Left lung (tissue), 10 donors: ENCODE results near the gene BTBD17. TPM values are rescaled to one million over a fixed set of nuclear protein-coding genes. Genes with fewer than 3 reads are reported as not detected.

Source experiments
- ATAC-seq: fragments of 200-7000 bp; cut with Tn5 transposase; one replicate; pipeline ENCODE4 v1.9.1; 2020; ENCODE audit warnings: moderate library complexity
- DNase-seq, 4 donors: peaks; one replicate each; pipeline ENCODE4 v3.0.0-alpha.2; 2013 to 2020
- H3K27ac ChIP-seq, 2 donors: fragments of 200-600 bp; sonication (generic) in 1 of 2; one replicate each; pipeline versions ENCODE4 v1.5.0 to v1.8.0; 2020 to 2021
- H3K27me3 ChIP-seq, 2 donors: fragments of 200-600 bp; sonication (generic) in 1 of 2; one replicate each; pipeline versions ENCODE4 v1.5.0 to v1.8.0; 2020 to 2021
- H3K36me3 ChIP-seq, 2 donors: fragments of 200-600 bp; sonication (generic) in 1 of 2; one replicate each; pipeline versions ENCODE4 v1.5.0 to v1.8.0; 2020 to 2021
- H3K4me1 ChIP-seq, 2 donors: fragments of 200-600 bp; one replicate each; pipeline ENCODE4 v1.8.0; 2021
- H3K4me3 ChIP-seq, 2 donors: fragments of 200-600 bp; sonication (generic) in 1 of 2; one replicate each; pipeline versions ENCODE4 v1.5.0 to v1.8.0; 2020 to 2021; ENCODE audit warnings: mild to moderate bottlenecking in 1 of 2
- H3K9me3 ChIP-seq, 2 donors: fragments of 200-600 bp; sonication (generic) in 1 of 2; one replicate each; pipeline versions ENCODE4 v1.5.0 to v1.8.0; 2020 to 2021
- intact Hi-C, 2 donors: fragments of 100-400 bp; cut with DNase I; formaldehyde crosslinking; loops; one replicate each; pipeline versions ENCODE4 v1.11.2 to v1.14.2; 2022
- polyA plus RNA-seq, 6 donors: library from polyadenylated mRNA; unstranded; fragments of 120-200 nt; gene quantifications; one replicate each; pipeline ENCODE4 v1.2.1, GENCODE V29; 2013; ENCODE audit not compliant: insufficient read length in 6 of 6
- total RNA-seq, 2 donors: library from RNA; stranded (reverse); fragmentation: NEBNext Ultra II Directional; extraction: Animal tissue kit (Norgen Biotek cat#: 25700); gene quantifications; one replicate each; pipeline ENCODE4 v1.2.1, GENCODE V29; 2021
- TF ChIP-seq, protein P1 (sequence below), 2 donors: fragments of 200-600 bp; sonication (generic) in 1 of 2; IDR thresholded peaks; one replicate each; pipeline versions ENCODE4 v1.5.0 to v1.8.0; 2021; ENCODE audit warnings: antibody characterized with exemption in 2 of 2
- donor health status: DM: no; HTN: yes; CAD: no.
- donor health status: DM: no; HTN: no; CAD: no.

BTBD17 gene
- total and polyA plus RNA-seq, 8 donors = 0.60 to 1.2 (median 1.0) TPM; not detected in 2

- ATAC-seq (no peak), DNase-seq (no peak)
- TF ChIP-seq, protein P1, sequence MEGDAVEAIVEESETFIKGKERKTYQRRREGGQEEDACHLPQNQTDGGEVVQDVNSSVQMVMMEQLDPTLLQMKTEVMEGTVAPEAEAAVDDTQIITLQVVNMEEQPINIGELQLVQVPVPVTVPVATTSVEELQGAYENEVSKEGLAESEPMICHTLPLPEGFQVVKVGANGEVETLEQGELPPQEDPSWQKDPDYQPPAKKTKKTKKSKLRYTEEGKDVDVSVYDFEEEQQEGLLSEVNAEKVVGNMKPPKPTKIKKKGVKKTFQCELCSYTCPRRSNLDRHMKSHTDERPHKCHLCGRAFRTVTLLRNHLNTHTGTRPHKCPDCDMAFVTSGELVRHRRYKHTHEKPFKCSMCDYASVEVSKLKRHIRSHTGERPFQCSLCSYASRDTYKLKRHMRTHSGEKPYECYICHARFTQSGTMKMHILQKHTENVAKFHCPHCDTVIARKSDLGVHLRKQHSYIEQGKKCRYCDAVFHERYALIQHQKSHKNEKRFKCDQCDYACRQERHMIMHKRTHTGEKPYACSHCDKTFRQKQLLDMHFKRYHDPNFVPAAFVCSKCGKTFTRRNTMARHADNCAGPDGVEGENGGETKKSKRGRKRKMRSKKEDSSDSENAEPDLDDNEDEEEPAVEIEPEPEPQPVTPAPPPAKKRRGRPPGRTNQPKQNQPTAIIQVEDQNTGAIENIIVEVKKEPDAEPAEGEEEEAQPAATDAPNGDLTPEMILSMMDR (IDR thresholded peaks at IDR 0.05) = no peak
- Histone ChIP-seq H3K4me1 (no peaks in the 10 kb centered on the region), H3K9me3 (peaks cover 0 to 9% of the 10 kb centered on the region in 2 donors), H3K4me3 (no peak overlapping the region), H3K36me3 (no peaks in the 10 kb centered on the region), H3K27ac (no peak overlapping the region), H3K27me3 (peaks cover 0 to 9% of the 10 kb centered on the region in 2 donors)
- intact Hi-C loops = no loop called here
Measured at GRCh38 chr17:74314877-74315276, 46.8 kb downstream of the BTBD17 start.

DNA sequence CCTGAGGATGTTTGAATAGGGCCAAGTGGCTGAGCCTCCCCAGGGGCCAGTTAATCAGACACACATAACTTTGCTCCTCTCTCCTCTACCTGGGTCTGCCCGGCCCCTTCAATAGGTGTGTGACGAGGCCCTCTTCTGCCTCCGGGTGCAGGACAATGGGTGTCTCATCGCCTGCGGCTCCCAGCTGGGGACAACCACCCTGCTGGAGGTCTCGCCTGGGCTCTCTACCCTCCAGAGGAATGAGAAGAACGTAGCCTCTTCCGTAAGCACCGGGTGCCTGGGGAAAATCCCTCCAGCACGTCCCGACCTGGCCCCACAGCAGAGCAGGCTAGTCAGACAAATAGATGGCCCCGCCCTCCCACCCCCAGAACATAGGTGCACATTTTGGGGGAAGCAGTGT is 51.8 kb downstream of the BTBD17 start:
- ATAC-seq = no peak
- no peaks in the 10 kb centered on the region for H3K36me3 ChIP-seq
- peaks cover 0 to 32% of the 10 kb centered on the region in 2 donors for H3K27me3 ChIP-seq
- peaks cover 0 to 3% of the 10 kb centered on the region in 2 donors for H3K4me1 ChIP-seq
- H3K9me3 ChIP-seq = peaks cover 0 to 21% of the 10 kb centered on the region in 2 donors
- no peak overlapping the region for H3K4me3 ChIP-seq
- TF ChIP-seq, protein P1 (IDR thresholded peaks at IDR 0.05) = no peak
- DNase-seq = no peak
- H3K27ac ChIP-seq = no peak overlapping the region
- intact Hi-C loops = loop anchor here in 1 of 2 donors (10.0 kb wide), 1 partner anchor 45 kb away; no protein-coding TSS in a partner anchor

DNA sequence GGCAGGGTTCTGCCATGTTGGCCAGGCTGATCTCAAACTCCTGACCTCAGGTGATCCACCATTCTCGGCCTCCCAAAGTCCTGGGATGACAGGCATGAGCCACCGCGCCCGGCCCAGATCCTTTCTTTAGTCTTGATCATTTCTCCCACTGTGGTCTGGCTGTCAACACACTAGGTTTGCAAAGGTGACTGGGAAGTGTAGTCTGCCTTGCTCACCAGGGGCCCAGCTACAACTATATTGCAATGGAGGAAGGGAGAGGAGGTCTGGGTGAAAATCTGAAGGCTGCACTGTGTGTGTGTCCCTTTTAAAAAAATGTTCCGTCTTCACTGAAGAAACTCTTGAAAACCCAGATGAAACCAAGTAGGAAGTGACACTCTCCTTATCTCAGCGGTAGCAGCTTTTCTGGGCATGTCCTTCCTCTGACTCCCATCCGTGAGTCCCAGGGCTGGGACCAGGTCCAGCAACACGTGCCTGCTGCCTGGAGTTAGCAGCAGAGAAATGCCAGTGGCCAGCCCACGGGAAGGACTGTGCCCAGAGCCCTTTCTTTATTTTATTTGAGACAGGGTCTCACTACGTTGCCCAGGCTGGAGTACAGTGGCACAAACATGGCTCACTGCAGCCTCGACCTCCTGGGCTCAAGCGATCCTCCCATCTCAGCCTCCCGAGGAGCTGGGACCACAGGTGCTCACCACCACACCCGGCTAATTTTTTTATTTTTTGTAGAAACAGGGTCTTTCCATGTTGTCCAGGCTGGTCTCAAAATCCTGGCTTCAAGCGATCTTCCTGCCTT is 53.5 kb downstream of the BTBD17 start:
- intact Hi-C loops = loop anchor here in 1 of 2 donors (10.0 kb wide), 1 partner anchor 47 kb away; no protein-coding TSS in a partner anchor
- no peak overlapping the region for H3K4me3 ChIP-seq
- TF ChIP-seq, protein P1 (IDR thresholded peaks at IDR 0.05) = no peak
- H3K9me3 ChIP-seq = peaks cover 0 to 24% of the 10 kb centered on the region in 2 donors
- peaks cover 0 to 3% of the 10 kb centered on the region in 2 donors for H3K4me1 ChIP-seq
- ATAC-seq (no peak), DNase-seq (no peak)
- no peaks in the 10 kb centered on the region for H3K36me3 ChIP-seq
- H3K27ac ChIP-seq = no peak overlapping the region
- H3K27me3 ChIP-seq = peaks cover 0 to 32% of the 10 kb centered on the region in 2 donors

Other genes with a start within 250 kb of the BTBD17 start
- gene RPL38, start 158.2 kb downstream of the BTBD17 start, total RNA-seq = 100 to 1,000 TPM; 624 to 726 TPM
- gene RPL38, start 158.2 kb downstream of the BTBD17 start, polyA plus RNA-seq = 1,000 to 10,000 TPM; 1,256 to 1,464 (median 1,346) TPM
- gene TTYH2, start 148.3 kb downstream of the BTBD17 start, total RNA-seq = 1 to 10 TPM; 6.9 to 7.7 TPM
- 10 to 100 TPM; 14.8 to 22.1 (median 17.9) TPM for gene TTYH2, start 148.3 kb downstream of the BTBD17 start, polyA plus RNA-seq
- gene DNAI2, start 87.6 kb downstream of the BTBD17 start, total RNA-seq = 1 to 10 TPM in 1 of 2 donors, not detected in 1; 2.9 TPM
- 1 to 10 TPM in 5 of 6 donors, under 1 TPM in 1; 0.77 to 6.6 (median 4.1) TPM for gene DNAI2, start 87.6 kb downstream of the BTBD17 start, polyA plus RNA-seq
- 1 to 10 TPM in 1 of 2 donors, not detected in 1; 1.5 TPM for gene KIF19, start 35.6 kb downstream of the BTBD17 start, total RNA-seq
- gene KIF19, start 35.6 kb downstream of the BTBD17 start, polyA plus RNA-seq = 1 to 10 TPM in 5 of 6 donors, under 1 TPM in 1; 0.61 to 2.6 (median 1.5) TPM
- gene GPR142, start 5.6 kb upstream of the BTBD17 start, total RNA-seq = not detected
- under 1 TPM in 2 of 6 donors, not detected in 4; 0.08 TPM for gene GPR142, start 5.6 kb upstream of the BTBD17 start, polyA plus RNA-seq
- 100 to 1,000 TPM in 1 of 2 donors, 10 to 100 TPM in 1; 47.8 to 107 TPM for gene GPRC5C, start 70.2 kb upstream of the BTBD17 start, total RNA-seq
- 10 to 100 TPM; 47.3 to 69.5 (median 54.1) TPM for gene GPRC5C, start 70.2 kb upstream of the BTBD17 start, polyA plus RNA-seq
- 10 to 100 TPM in 1 of 2 donors, 1 to 10 TPM in 1; 9.1 to 35.5 TPM for gene CD300A, start 104.8 kb upstream of the BTBD17 start, total RNA-seq
- gene CD300A, start 104.8 kb upstream of the BTBD17 start, polyA plus RNA-seq = 1 to 10 TPM; 1.6 to 3.6 (median 2.1) TPM
- gene CD300LB, start 169.6 kb upstream of the BTBD17 start, total RNA-seq = 1 to 10 TPM in 1 of 2 donors, under 1 TPM in 1; 0.58 to 1.6 TPM
- under 1 TPM; 0.13 to 0.44 (median 0.23) TPM for gene CD300LB, start 169.6 kb upstream of the BTBD17 start, polyA plus RNA-seq
- gene CD300C, start 184.2 kb upstream of the BTBD17 start, total RNA-seq = 10 to 100 TPM in 1 of 2 donors, 1 to 10 TPM in 1; 6.6 to 11.0 TPM
- under 1 TPM; 0.40 to 0.61 (median 0.53) TPM for gene CD300C, start 184.2 kb upstream of the BTBD17 start, polyA plus RNA-seq
- gene CD300H, start 205.6 kb upstream of the BTBD17 start, total RNA-seq = under 1 TPM in 1 of 2 donors, not detected in 1; 0.76 TPM
- under 1 TPM in 2 of 6 donors, not detected in 4; 0.32 to 0.64 TPM for gene CD300H, start 205.6 kb upstream of the BTBD17 start, polyA plus RNA-seq
- gene CD300LD, start 230.4 kb upstream of the BTBD17 start, total RNA-seq = under 1 TPM in 1 of 2 donors, not detected in 1; 0.29 TPM
- not detected for gene CD300LD, start 230.4 kb upstream of the BTBD17 start, polyA plus RNA-seq